Measurements from ENCODE around the gene AKR1B15. TPM values are rescaled to one million over a fixed set of nuclear protein-coding genes. Genes with fewer than 3 reads are reported as not detected.

AKR1B15 gene
- under 0.01 TPM in 1 of 2 replicates, not detected in the other for total RNA-seq

DNA sequence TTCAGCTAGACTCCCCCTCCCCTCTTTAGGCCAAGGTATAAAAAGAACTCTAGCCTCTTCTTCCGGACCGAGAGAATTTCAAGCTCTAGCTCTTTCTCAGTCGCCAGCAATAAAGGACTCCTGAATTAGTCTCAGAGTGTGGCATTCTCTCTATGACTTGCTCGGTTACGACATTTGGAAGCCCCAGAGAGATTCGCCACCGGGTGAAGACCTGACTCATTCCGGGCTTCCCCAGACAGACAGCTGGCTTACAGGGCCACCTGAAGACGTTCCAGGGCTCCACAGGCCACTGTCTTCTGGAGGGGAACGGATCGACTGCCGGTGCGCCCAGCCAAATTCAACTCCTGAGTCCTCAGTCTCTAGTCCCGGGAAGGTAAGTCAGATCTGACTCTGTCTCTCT lies at the start of gene AKR1B15:
TSS of gene AKR1B15 (plus strand) at position 234 of the 400 bp plus-strand sequence. CDS start 15,510 bp downstream, outside the sequence.

Other genes with a start within 250 kb of the AKR1B15 start
- 14.6 and 18.0 TPM in 2 replicates for gene SLC35B4, start 232.2 kb upstream of the AKR1B15 start, total RNA-seq
- 105 and 235 TPM in 2 replicates for gene AKR1B1, start 90.0 kb upstream of the AKR1B15 start, total RNA-seq
- gene AKR1B10, start 21.5 kb upstream of the AKR1B15 start, total RNA-seq = 2.9 and 4.0 TPM in 2 replicates
- gene BPGM, start 97.7 kb downstream of the AKR1B15 start, total RNA-seq = 26.9 and 30.8 TPM in 2 replicates
- 176 and 232 TPM in 2 replicates for gene CALD1, start 230.5 kb downstream of the AKR1B15 start, total RNA-seq